NCI-H1436 (cell line): ENCODE measurements around the gene CERT1.

Experiments used
- DNase-seq: peaks from one replicate; lab custom pipeline; 2025; lab: John Stamatoyannopoulos, UW

CERT1 gene

DNA sequence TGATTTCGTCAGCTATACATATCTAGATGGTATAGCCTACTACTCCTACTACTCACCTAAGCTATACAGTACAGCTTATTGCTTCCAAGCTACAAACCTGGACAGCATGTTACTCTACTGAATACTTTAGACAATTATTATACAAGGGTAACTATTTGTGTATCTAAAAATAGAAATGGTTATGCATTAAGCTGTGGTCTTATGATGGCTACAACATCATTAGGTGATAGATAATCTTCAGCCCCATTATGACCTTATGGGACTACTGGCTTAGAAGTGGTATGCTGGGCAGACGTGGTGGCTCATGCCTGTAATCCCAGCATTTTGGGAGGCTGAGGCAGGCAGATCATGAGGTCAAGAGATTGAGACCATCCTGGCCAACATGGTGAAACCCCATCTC lies 40.2 kb downstream of the CERT1 start:
- no peak for DNase-seq

DNA sequence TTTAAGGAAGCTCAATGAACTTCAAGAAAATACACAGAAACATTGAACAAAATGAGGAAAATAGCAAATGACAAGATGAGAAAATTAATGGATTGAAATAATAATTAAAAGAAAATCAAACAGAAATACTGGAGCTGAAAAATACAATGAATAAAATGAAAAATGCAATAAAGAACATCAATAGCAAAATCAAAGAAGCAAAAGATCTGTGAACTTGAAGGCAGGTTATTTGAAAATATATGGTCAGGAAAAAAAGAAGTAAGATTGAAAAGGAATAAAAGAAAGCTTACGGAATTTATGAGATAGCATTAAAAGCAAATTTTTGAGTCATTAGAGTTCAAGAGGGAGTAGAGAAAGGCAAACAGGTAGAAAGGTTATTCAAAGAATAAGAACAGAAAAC lies 42.4 kb downstream of the CERT1 start:
- DNase-seq, result no peak

GRCh38 chr5:75468593-75468992 lies 42.8 kb downstream of the CERT1 start:
- DNase-seq, result no peak

DNA sequence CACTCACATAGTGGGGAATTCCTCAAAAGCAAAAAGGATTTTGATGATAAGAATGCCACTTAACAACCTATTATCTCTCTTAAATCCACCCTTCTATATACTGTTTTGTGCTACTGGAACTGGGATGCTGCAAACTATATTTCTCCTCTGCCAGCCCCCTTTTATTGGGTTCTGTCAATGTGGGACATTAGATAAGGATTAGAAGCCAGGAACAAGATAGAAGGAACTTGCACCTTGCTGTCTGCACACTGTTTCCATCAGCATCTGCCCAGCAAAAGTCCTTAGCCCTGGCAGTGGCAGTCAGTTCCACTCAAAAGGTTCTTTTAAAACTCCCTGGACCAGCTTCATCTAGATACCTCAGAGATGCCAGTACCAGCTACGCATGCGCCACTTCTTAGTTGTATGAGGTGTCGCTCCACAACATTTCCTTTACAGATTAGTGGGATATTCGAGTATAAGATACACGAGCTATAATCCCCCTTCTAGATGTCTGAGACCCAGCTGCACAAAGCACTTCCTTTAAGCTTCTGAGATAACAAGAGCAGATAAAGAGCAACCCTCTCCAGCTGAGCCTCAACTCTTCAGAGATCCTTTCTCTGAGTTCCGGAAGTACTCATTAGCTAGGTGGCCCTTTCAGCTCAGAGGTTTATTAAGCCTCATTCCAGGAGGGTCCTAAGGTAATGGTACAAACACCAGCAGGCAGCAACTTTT lies 45.3 kb downstream of the CERT1 start:
- DNase-seq, result no peak

GRCh38 chr5:75465480-75465879 lies 45.9 kb downstream of the CERT1 start:
- DNase-seq, result no peak

DNA sequence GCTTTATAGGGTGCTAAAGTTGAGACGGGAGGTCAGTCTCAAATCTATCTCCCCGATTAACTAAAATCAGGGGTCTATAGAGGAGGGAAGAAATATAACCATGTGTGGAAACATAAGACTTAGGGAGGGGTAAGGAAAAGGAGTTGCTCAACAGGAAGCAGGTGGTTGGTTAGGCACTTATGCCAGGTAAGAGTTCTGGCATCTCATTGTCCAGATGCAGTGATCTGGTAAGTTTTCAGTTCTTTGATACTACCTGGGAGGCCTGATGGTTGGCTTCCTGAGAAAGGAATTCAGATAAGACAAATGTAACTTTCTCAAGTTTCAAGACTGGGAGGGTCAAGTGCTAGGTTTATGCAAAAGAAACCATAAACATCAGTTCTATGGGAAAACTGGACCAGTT lies 47.7 kb downstream of the CERT1 start:
- no peak for DNase-seq

GRCh38 chr5:75461679-75462078 lies 49.8 kb downstream of the CERT1 start:
- DNase-seq, result no peak

DNA sequence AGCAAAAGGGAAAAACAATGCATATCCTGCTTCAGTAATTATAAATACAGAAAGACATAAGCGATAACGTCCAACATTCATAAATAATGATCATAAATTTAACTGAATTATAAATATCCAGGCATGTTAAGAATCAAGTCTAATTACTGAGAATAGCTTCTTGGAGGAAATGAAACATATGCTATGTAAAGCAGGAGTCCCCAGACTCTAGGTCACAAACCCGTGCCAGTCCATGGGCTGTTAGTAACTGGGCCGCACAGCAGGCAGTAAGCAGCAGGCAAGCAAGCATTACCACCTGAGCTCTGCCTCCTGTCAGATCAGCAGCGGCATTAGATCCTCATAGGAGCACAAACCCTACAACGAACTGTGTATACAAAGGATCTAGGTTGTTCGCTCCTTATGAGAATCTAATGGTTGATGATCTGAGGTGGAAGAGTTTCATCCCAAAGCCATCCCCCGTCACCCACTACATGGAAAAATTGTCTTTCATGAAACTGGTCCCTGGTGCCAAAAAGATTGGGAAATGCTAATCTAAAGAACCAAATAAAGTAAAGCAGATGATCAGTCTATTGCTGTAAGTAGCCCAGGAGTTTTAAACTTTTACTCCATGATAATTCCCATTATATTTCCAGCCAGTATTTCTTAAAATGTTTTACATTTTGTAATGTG lies 50.4 kb downstream of the CERT1 start:
- DNase-seq, result no peak

GRCh38 chr5:75460532-75460931 lies 50.9 kb downstream of the CERT1 start:
- no peak for DNase-seq

GRCh38 chr5:75457691-75458090 lies 53.7 kb downstream of the CERT1 start:
- no peak for DNase-seq

DNA sequence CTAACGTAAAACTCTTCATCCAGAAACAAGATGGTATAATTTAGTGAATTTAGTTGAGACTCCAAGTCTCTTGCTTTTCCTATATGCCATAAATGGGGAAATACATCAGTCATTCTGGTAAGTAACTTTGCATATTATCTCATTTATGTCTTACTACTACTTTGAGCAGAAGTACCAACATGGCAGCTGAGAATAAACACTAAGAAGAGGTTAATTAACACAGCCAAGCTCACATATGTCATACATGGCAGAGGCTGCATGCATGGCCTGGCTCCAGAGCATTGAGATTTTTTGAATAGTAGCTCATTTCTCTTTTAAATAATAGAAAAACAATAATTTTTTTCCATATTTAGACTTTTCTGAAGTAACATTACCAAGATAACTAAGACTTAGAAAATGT lies 54.3 kb downstream of the CERT1 start:
- no peak for DNase-seq

- DNase-seq, result no peak
Observed at GRCh38 chr5:75450069-75450468, 61.4 kb downstream of the CERT1 start.

- DNase-seq, result no peak
Observed at GRCh38 chr5:75446068-75446467, 65.4 kb downstream of the CERT1 start.

DNA sequence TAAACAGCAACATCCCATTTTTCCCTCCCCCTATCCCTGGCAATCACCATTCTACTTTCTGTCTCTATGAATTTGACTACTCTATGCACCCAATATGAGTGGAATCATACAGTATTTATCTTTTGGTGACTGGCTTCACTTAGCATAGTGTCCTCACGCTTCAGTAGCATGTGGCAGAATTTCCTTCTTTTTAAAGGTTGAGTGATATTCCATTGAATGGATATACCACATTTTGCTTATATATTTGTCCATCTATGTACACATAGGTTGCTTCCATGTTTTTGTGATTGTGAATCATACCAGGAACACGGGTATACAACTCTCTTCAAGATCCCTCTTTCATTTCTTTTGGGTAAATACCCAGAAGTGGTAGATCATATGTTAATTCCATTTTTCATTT lies 69.9 kb downstream of the CERT1 start:
- no peak for DNase-seq

DNA sequence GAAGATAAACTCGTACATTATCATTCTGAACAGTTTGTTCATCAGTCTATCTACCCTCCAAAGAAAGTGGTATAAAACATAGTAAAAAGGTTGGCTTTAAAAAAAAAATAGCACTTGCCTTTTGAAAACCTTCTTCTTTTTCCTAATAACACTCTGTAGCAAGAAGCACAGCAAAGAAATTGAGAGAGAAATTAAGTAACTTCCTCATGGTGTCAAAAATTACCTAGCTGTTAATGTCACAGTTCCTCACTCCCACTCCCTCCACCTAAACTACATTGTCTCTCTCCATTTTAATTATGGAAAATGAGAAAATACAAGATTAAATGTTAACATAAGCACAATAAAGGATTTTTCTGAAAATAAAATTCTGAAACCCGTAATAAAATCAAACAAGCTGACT lies 72.2 kb downstream of the CERT1 start:
- DNase-seq, result no peak

DNA sequence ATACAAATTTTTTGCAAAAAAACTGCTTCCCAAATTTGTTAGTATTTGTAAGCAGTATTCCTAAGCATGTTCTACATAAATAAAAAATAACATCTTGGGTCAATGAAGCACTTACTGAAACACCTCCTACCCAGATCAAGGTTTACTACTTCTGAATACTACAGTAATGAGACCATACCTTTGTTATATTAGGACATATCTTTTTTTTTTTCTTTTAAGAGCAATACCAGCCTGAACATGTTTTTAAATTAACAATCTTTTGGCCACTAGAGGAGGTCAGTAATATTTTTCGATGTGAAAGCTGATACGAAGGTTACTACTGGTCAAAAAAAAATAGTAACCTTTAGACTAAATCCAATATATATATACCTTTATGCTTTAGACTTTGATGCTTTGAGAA lies 72.7 kb downstream of the CERT1 start:
- DNase-seq, result no peak

DNA sequence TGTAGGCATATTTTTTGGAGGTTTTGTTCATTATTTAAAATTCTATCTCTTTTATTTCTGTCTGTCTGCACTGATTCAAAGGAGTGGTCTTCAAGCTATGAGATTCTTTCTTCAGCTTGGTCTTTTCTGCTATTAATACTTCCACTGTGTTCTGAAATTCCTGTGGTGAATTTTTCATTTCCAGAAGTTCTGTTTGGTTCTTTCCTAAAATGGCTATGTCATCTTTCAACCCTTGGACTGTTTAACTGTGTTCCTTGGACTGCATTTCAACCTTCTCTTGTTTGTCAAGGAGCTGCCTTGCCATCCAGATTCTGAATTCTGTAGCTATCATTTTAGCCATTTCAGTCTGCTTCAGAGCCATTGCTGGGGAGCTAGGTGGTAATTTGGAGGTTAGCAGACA lies 76.3 kb downstream of the CERT1 start:
- no peak for DNase-seq

GRCh38 chr5:75433814-75434506 lies 77.5 kb downstream of the CERT1 start:
- DNase-seq, result no peak

- DNase-seq, result no peak
Observed at GRCh38 chr5:75414241-75414640, 97.2 kb downstream of the CERT1 start.

- no peak for DNase-seq
Observed at GRCh38 chr5:75412111-75412990, 99.1 kb downstream of the CERT1 start.

DNA sequence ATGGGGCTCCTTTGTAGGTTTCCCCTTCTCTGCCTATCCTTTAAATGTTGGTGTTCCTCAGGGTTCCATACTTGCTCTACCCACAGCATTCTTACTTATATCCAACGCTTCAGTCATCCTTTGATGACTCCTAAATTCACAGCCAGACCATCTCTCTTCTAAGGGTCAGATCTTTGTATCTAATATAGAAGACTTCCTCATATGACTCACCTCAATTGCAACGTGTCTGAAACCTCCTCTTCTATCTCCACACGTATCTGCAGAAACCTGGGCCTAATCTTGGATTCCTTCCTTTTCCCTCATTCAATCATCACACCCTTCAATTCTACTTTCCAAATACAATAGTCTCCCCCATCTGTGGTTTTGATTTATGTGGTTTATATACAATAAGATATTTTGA lies 106.1 kb downstream of the CERT1 start:
- DNase-seq, result no peak

GRCh38 chr5:75395277-75395676 lies 116.2 kb downstream of the CERT1 start:
- no peak for DNase-seq
